ENCODE results near the gene COL6A6.

The COL6A6 gene, protein sequence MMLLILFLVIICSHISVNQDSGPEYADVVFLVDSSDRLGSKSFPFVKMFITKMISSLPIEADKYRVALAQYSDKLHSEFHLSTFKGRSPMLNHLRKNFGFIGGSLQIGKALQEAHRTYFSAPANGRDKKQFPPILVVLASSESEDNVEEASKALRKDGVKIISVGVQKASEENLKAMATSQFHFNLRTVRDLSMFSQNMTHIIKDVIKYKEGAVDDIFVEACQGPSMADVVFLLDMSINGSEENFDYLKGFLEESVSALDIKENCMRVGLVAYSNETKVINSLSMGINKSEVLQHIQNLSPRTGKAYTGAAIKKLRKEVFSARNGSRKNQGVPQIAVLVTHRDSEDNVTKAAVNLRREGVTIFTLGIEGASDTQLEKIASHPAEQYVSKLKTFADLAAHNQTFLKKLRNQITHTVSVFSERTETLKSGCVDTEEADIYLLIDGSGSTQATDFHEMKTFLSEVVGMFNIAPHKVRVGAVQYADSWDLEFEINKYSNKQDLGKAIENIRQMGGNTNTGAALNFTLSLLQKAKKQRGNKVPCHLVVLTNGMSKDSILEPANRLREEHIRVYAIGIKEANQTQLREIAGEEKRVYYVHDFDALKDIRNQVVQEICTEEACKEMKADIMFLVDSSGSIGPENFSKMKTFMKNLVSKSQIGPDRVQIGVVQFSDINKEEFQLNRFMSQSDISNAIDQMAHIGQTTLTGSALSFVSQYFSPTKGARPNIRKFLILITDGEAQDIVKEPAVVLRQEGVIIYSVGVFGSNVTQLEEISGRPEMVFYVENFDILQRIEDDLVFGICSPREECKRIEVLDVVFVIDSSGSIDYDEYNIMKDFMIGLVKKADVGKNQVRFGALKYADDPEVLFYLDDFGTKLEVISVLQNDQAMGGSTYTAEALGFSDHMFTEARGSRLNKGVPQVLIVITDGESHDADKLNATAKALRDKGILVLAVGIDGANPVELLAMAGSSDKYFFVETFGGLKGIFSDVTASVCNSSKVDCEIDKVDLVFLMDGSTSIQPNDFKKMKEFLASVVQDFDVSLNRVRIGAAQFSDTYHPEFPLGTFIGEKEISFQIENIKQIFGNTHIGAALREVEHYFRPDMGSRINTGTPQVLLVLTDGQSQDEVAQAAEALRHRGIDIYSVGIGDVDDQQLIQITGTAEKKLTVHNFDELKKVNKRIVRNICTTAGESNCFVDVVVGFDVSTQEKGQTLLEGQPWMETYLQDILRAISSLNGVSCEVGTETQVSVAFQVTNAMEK (N-terminal part only)

DNA sequence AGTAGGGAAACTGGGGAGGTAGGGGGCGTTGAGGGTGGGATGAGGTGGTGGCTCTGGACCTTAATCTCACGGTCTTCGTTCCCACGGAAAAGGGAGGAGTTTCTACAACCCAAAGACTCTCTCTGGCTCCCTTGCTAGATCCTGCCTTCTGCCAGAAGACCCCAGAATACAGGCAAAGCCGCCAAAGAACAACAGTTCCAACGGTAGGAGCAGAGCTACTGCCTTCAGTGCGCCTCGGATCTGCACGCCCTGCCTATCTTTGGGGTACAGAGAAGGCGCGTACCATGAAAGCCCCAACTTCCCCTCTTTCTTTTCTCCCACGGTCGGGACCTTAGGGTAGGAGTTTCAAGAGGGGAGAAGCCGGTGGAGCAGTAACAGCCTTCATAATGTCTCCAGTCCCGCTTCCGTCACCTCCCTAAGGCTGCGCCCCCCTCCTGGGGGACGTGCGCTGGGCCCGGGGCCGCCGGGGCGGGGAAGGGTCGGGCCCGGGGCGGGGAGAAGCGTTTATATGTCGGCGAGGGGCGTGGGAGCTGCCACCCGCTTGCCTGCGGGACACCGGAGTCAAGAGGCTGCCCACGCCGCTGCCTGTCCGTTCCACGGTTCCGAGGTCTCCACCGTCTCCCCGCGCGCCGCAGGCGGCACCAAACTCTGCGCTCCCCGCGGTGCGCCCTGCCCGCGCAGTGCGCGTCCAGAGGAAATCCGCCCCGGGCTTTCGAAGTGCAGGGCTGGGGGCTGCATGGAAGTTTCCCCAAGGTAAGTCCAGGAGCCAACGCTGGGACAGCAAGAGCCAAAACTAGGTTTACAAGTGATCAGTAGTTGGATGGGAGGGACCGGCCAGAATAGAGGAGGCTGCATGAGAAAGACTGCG is at the start of gene COL6A6:
TSS of gene COL6A6 (plus strand) at position 533 of the 868 bp plus-strand sequence. CDS start 43,188 bp downstream, outside the sequence.
- no peak for DNase-seq (ENCODE audit: low read depth)
- TF ChIP-seq, protein P1, sequence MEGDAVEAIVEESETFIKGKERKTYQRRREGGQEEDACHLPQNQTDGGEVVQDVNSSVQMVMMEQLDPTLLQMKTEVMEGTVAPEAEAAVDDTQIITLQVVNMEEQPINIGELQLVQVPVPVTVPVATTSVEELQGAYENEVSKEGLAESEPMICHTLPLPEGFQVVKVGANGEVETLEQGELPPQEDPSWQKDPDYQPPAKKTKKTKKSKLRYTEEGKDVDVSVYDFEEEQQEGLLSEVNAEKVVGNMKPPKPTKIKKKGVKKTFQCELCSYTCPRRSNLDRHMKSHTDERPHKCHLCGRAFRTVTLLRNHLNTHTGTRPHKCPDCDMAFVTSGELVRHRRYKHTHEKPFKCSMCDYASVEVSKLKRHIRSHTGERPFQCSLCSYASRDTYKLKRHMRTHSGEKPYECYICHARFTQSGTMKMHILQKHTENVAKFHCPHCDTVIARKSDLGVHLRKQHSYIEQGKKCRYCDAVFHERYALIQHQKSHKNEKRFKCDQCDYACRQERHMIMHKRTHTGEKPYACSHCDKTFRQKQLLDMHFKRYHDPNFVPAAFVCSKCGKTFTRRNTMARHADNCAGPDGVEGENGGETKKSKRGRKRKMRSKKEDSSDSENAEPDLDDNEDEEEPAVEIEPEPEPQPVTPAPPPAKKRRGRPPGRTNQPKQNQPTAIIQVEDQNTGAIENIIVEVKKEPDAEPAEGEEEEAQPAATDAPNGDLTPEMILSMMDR (IDR thresholded peaks at IDR 0.05; ENCODE audit: low read length, missing control alignments) = no peak
- H3K4me3 ChIP-seq (replicated peaks; ENCODE audit: low read depth, low read length) = no peak within 1 kb of the TSS

GRCh38 chr3:130468311-130468710 is 48.7 kb upstream of the COL6A6 start:
- no peak for DNase-seq (ENCODE audit: low read depth)
- no peak overlapping the region for H3K4me3 ChIP-seq (replicated peaks; ENCODE audit: low read depth, low read length)
- TF ChIP-seq, protein P1 (IDR thresholded peaks at IDR 0.05; ENCODE audit: low read length, missing control alignments) = no peak

DNA sequence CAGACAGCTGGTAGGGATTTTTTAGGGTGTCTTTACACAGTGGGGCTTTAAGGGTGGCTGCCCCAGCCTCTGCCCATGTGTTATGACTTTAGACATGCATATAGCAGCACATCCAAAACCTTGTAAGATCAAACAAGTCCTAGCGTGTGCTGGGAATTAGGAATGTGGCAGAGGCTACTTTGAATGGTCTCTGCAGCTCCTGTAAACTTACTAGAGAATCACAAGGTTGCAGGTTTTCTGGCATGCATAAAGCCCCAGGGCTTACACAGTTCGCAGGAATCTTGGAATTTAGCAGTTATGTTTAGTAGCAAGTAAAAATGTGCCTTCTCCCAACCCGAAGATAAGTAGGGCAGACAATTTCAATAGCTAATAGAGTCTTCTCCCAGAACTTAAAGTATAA is 46.9 kb upstream of the COL6A6 start:
- TF ChIP-seq, protein P1 (IDR thresholded peaks at IDR 0.05; ENCODE audit: low read length, missing control alignments) = no peak
- H3K4me3 ChIP-seq (replicated peaks; ENCODE audit: low read depth, low read length) = no peak overlapping the region
- no peak for DNase-seq (ENCODE audit: low read depth)

DNA sequence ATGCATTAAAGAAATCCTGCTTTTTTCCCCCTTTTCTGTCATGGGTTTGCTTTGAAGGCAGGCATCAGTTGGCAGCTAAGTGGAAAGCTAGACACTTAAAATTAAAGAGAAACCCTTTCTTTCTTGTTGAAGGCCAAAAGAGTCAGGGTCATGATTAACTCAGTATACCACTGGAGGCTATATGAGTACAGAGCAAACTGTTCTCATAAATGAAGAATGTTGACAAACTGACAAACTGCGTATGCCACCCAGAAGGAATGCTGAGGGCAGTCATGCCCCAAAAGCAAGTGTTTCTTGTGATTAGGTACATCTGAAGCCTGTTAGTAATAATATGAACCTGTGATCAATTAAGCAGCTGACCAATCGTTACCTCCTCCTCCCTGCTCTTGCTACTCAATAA is 43.6 kb upstream of the COL6A6 start:
- H3K4me3 ChIP-seq (replicated peaks; ENCODE audit: low read depth, low read length) = no peak overlapping the region
- no peak for DNase-seq (ENCODE audit: low read depth)
- TF ChIP-seq, protein P1 (IDR thresholded peaks at IDR 0.05; ENCODE audit: low read length, missing control alignments) = no peak

DNA sequence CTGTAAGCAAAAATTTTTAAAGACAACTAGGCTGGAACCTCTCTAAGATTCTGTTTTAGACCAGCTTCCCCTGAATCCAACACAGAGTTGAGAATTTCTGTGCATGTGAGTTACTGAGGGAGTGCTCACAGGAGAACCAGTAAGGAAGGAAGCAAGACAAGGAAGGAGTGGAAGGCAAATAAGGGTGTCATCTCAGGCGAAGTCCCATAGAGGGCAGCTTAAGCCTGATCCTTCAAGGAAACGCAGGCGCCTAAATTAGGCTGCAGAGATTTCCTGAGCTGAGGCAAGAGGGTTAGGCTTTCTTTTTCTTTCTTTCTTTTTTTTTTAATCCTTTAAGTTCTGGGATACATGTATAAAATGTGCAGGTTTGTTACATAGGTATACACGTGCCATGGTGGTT is 36.2 kb upstream of the COL6A6 start:
- DNase-seq (ENCODE audit: low read depth) = peak; percentile 59
- TF ChIP-seq, protein P1 (IDR thresholded peaks at IDR 0.05; ENCODE audit: low read length, missing control alignments) = peak; percentile 45
- no peak overlapping the region for H3K4me3 ChIP-seq (replicated peaks; ENCODE audit: low read depth, low read length)

DNA sequence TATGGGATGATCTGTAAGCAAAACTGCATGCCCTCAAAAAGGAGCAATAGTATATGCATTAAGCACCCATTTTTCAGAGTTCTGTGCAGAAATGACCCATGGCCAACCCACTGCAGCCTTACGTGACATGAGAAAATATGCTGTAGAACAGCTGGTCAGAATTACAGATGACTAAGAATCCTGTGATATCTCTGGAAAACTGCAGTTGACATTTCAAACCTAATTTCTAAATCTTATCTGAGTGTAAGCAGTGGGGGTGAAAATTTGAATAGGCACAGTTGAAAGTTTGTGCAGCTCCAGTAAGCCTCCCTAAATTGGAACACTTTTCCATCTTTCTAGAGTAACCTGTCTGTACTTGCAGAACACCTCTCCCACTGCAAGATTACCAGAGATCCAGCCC is 28.7 kb upstream of the COL6A6 start:
- no peak overlapping the region for H3K4me3 ChIP-seq (replicated peaks; ENCODE audit: low read depth, low read length)
- TF ChIP-seq, protein P1 (IDR thresholded peaks at IDR 0.05; ENCODE audit: low read length, missing control alignments) = no peak
- no peak for DNase-seq (ENCODE audit: low read depth)
